Fibroblast of lung (primary cell): ENCODE results near the gene ZFYVE26. TPM values are rescaled to one million over a fixed set of nuclear protein-coding genes. Genes with fewer than 3 reads are reported as not detected.
A peak's percentile ranks its signal among the peaks of the same experiment; 100 is the strongest.
"Not testable (repeated sequence)": the region's sequence is repeated elsewhere in the genome, so short reads cannot be mapped to it uniquely, and the experiment has no call there.

Experiments
- DNase-seq, 2 donors: peaks; one replicate each; pipeline versions ENCODE4 v3.0.0 to v3.0.0-alpha.2; 2010; ENCODE audit warnings: low read depth in 2 of 2
- H2AFZ ChIP-seq: 2 replicates; pipeline ENCODE4 v1.5.1; 2012; ENCODE audit warnings: low read length, control low read depth, inconsistent platforms
- H3K27ac ChIP-seq: 2 replicates; pipeline ENCODE4 v1.5.1; 2011; ENCODE audit warnings: low read length, control low read depth; ENCODE audit not compliant: insufficient read depth
- H3K27me3 ChIP-seq: 2 replicates; pipeline ENCODE4 v1.5.1; 2011; ENCODE audit warnings: mild to moderate bottlenecking, low read length; ENCODE audit not compliant: control insufficient read depth, insufficient read depth
- H3K36me3 ChIP-seq: 2 replicates; pipeline ENCODE4 v1.5.1; 2011; ENCODE audit warnings: low read length; ENCODE audit not compliant: control insufficient read depth, insufficient read depth
- H3K4me1 ChIP-seq: 2 replicates; pipeline ENCODE4 v1.5.1; 2011; ENCODE audit warnings: low read length; ENCODE audit not compliant: control insufficient read depth, insufficient read depth; ENCODE audit errors: extremely low read depth
- H3K4me2 ChIP-seq: 2 replicates; pipeline ENCODE4 v1.5.1; 2011; ENCODE audit warnings: low read length, control low read depth; ENCODE audit not compliant: insufficient read depth; ENCODE audit errors: extremely low read depth
- H3K4me3 ChIP-seq, 4 experiments: fragments of 200-600 bp in 1 of 4; sonication (generic) in 1 of 4; replicated peaks in 1 of 4; 2 replicates each; pipeline ENCODE4 v1.5.1; 2011 to 2016; ENCODE audit warnings: low read length in 4 of 4, low read depth in 3 of 4, mild to moderate bottlenecking in 3 of 4, control low read depth in 2 of 4, inconsistent platforms in 1 of 4, mixed read lengths in 1 of 4; ENCODE audit not compliant: insufficient read depth in 1 of 4; ENCODE audit errors: control extremely low read depth in 1 of 4
- H3K79me2 ChIP-seq: 2 replicates; pipeline ENCODE4 v1.5.1; 2012; ENCODE audit warnings: mild to moderate bottlenecking, low read length, inconsistent platforms; ENCODE audit not compliant: control insufficient read depth, insufficient read depth
- H3K9ac ChIP-seq: 2 replicates; pipeline ENCODE4 v1.5.1; 2011; ENCODE audit warnings: mild to moderate bottlenecking, low read length, control low read depth; ENCODE audit not compliant: insufficient read depth
- H3K9me3 ChIP-seq: 2 replicates; pipeline ENCODE4 v1.5.1; 2012; ENCODE audit warnings: low read depth, low read length; ENCODE audit not compliant: control insufficient read depth, insufficient read depth
- H4K20me1 ChIP-seq: 2 replicates; pipeline ENCODE4 v1.5.1; 2011; ENCODE audit warnings: low read length; ENCODE audit not compliant: control insufficient read depth, insufficient read depth; ENCODE audit errors: extremely low read depth
- EZH2 ChIP-seq: IDR thresholded peaks from 2 replicates; pipeline ENCODE4 v1.5.1; 2012; ENCODE audit warnings: low read length, control low read depth, mild to moderate bottlenecking; ENCODE audit errors: missing control alignments
- polyA plus RNA-seq, 2 donors: library from polyadenylated mRNA; depleted of rRNA in 1 of 2; stranded (reverse) in 1 of 2; unstranded in 1 of 2; fragments of >200 nt; gene quantifications; 2 replicates each; pipeline ENCODE4 v1.2.1, GENCODE V29; 2011 to 2012; ENCODE audit warnings: missing spikeins in 1 of 2
- total RNA-seq: library from RNA; depleted of rRNA; stranded (reverse); fragments of >200 nt; gene quantifications from 2 replicates; pipeline ENCODE4 v1.2.1, GENCODE V29; 2014
- TF ChIP-seq, protein P1 (sequence below), 2 donors: IDR thresholded peaks in 1 of 2; conservative IDR thresholded peaks in 1 of 2; 1 replicate in 1 of 2; 2 replicates in 1 of 2; pipeline ENCODE4 v1.5.1; 2011 to 2012; ENCODE audit warnings: low read length in 2 of 2, control low read depth in 1 of 2, inconsistent platforms in 1 of 2, low read depth in 1 of 2, mild to moderate bottlenecking in 1 of 2

ZFYVE26 gene
- total and polyA plus RNA-seq, 2 donors (not counting 1 experiment from before 2014, with no cell fraction given): 8.4 to 18.7 TPM

GRCh38 chr14:67705211-67705610, 111.2 kb downstream of the ZFYVE26 start:
- DNase-seq: no peak

GRCh38 chr14:67704484-67705089, 111.8 kb downstream of the ZFYVE26 start:
- H3K27me3 ChIP-seq: no peaks in the 10 kb centered on the region
- H3K27ac ChIP-seq: no peak overlapping the region
- H3K79me2 ChIP-seq: no peaks in the 10 kb centered on the region
- no peak overlapping the region for H3K9ac ChIP-seq
- H3K36me3 ChIP-seq: no peaks in the 10 kb centered on the region
- H3K4me1 ChIP-seq: no peaks in the 10 kb centered on the region
- no peak overlapping the region for H3K4me2 ChIP-seq
- DNase-seq: peak; percentile 37 to 67
- H2AFZ ChIP-seq: no peak overlapping the region
- H4K20me1 ChIP-seq: no peaks in the 10 kb centered on the region
- H3K4me3 ChIP-seq: no peak overlapping the region
- no peaks in the 10 kb centered on the region for H3K9me3 ChIP-seq
- TF ChIP-seq, protein P1, sequence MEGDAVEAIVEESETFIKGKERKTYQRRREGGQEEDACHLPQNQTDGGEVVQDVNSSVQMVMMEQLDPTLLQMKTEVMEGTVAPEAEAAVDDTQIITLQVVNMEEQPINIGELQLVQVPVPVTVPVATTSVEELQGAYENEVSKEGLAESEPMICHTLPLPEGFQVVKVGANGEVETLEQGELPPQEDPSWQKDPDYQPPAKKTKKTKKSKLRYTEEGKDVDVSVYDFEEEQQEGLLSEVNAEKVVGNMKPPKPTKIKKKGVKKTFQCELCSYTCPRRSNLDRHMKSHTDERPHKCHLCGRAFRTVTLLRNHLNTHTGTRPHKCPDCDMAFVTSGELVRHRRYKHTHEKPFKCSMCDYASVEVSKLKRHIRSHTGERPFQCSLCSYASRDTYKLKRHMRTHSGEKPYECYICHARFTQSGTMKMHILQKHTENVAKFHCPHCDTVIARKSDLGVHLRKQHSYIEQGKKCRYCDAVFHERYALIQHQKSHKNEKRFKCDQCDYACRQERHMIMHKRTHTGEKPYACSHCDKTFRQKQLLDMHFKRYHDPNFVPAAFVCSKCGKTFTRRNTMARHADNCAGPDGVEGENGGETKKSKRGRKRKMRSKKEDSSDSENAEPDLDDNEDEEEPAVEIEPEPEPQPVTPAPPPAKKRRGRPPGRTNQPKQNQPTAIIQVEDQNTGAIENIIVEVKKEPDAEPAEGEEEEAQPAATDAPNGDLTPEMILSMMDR (conservative IDR thresholded peaks at IDR 0.05 in 1 of 2, IDR thresholded peaks at IDR 0.05 in 1 of 2; ENCODE audit: low read depth in 1 of 2, low read length in 2 of 2): peak; percentile 71 to 76
- no peak for TF ChIP-seq EZH2

More at GRCh38 chr14:67705211-67705610, 111.2 kb downstream of the ZFYVE26 start:
- Histone ChIP-seq H3K4me2 (no peak overlapping the region), H3K79me2 (no peaks in the 10 kb centered on the region), H3K27ac (no peak overlapping the region), H3K36me3 (no peaks in the 10 kb centered on the region), H3K9me3 (no peaks in the 10 kb centered on the region), H3K4me3 (no peak overlapping the region), H3K9ac (no peak overlapping the region), H4K20me1 (no peaks in the 10 kb centered on the region), H3K27me3 (no peaks in the 10 kb centered on the region), H3K4me1 (no peaks in the 10 kb centered on the region), H2AFZ (no peak overlapping the region)
- TF ChIP-seq, protein P1 (conservative IDR thresholded peaks at IDR 0.05 in 1 of 2, IDR thresholded peaks at IDR 0.05 in 1 of 2; ENCODE audit: low read depth in 1 of 2, low read length in 2 of 2): no peak
- TF ChIP-seq EZH2: no peak

DNA sequence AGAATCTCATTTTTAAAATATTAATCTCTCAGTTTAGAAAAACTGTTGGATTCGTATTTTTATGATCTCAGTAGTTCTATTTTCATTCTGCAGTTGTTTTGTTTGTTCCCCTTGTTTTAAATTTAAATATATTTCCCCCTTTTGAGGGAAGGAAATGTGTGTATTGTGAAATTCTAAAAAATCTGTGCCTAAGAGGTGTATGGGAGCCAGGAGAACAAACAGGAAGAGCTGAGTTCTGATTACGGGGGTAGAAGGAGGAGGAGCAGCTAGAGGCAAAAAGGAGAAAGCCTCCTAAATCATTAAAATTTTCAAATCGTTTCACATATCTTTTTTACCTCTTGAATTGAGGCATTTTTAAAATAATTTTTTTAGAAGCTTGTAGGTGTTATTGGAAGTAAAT, 112.4 kb downstream of the ZFYVE26 start:
- no peak overlapping the region for H2AFZ ChIP-seq
- H3K9me3 ChIP-seq: no peaks in the 10 kb centered on the region
- no peaks in the 10 kb centered on the region for H4K20me1 ChIP-seq
- no peaks in the 10 kb centered on the region for H3K27me3 ChIP-seq
- no peak for DNase-seq
- no peak overlapping the region for H3K4me3 ChIP-seq
- H3K4me2 ChIP-seq: no peak overlapping the region
- no peak overlapping the region for H3K27ac ChIP-seq
- no peaks in the 10 kb centered on the region for H3K79me2 ChIP-seq
- TF ChIP-seq EZH2: no peak
- TF ChIP-seq, protein P1 (conservative IDR thresholded peaks at IDR 0.05 in 1 of 2, IDR thresholded peaks at IDR 0.05 in 1 of 2; ENCODE audit: low read depth in 1 of 2, low read length in 2 of 2): no peak
- no peaks in the 10 kb centered on the region for H3K4me1 ChIP-seq
- H3K36me3 ChIP-seq: no peaks in the 10 kb centered on the region
- H3K9ac ChIP-seq: no peak overlapping the region

DNA sequence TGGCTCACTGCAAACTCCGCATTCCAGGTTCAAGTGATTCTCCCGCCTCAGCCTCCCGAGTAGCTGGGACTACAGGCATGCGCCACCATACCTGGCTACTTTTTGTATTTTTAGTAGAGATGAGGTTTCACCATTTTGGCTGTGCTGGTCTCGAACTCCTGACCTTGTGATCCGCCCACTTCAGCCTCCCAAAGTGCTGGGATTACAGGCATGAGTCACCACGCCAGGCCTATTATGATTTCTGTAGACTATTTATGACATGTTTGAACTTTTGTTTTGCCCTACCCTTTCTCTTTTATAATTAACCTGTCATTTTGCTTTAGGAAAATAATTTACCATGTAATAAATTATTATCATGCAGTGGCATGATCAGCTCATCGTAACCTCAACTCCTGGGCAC, 114.9 kb downstream of the ZFYVE26 start, which contains the start of gene RDH12:
RDH12 (plus strand) TSS at position 395 of the 400 bp plus-strand sequence. CDS start 20,757 bp downstream, outside the sequence.
- H3K9ac ChIP-seq, H4K20me1 ChIP-seq, DNase-seq, H3K36me3 ChIP-seq, H3K79me2 ChIP-seq, H3K4me3 ChIP-seq, H3K4me2 ChIP-seq, H2AFZ ChIP-seq, H3K27ac ChIP-seq, H3K4me1 ChIP-seq, H3K9me3 ChIP-seq, H3K27me3 ChIP-seq: not testable (repeated sequence)
